Neuronal stem cell (in vitro differentiated cells): ENCODE results near the gene PTPRT.

Experiments
- DNase-seq: peaks from one replicate; pipeline ENCODE4 v3.0.0-alpha.2; 2013; ENCODE audit warnings: low spot score
- H2AFZ ChIP-seq: one replicate; pipeline ENCODE4 v1.6.1; 2013; ENCODE audit warnings: mild to moderate bottlenecking, low read length, inconsistent platforms
- H2AK5ac ChIP-seq: 2 replicates; pipeline ENCODE4 v1.6.1; 2013; ENCODE audit warnings: low read depth, mild to moderate bottlenecking, inconsistent platforms, low read length, moderate library complexity, mixed read lengths
- H2BK120ac ChIP-seq: 2 replicates; pipeline ENCODE4 v1.6.1; 2013; ENCODE audit warnings: low read depth, mild to moderate bottlenecking, inconsistent platforms, low read length, moderate library complexity, mixed read lengths
- H2BK12ac ChIP-seq: one replicate; pipeline ENCODE4 v1.6.1; 2013; ENCODE audit warnings: low read length, inconsistent platforms
- H2BK15ac ChIP-seq: 2 replicates; pipeline ENCODE4 v1.6.1; 2013; ENCODE audit warnings: mild to moderate bottlenecking, low read length, inconsistent platforms, mixed read lengths
- H2BK5ac ChIP-seq: one replicate; pipeline ENCODE4 v1.6.1; 2013; ENCODE audit warnings: inconsistent platforms, mild to moderate bottlenecking, low read length, moderate library complexity
- H3K14ac ChIP-seq: one replicate; pipeline ENCODE4 v1.6.1; 2013; ENCODE audit warnings: low read length, inconsistent platforms
- H3K18ac ChIP-seq: 2 replicates; pipeline ENCODE4 v1.6.1; 2013; ENCODE audit warnings: low read length, inconsistent platforms
- H3K23ac ChIP-seq: 2 replicates; pipeline ENCODE4 v1.6.1; 2013; ENCODE audit warnings: low read depth, mild to moderate bottlenecking, mixed read lengths, low read length, inconsistent platforms; ENCODE audit not compliant: poor library complexity
- H3K27ac ChIP-seq: replicated peaks from 3 replicates; pipeline ENCODE4 v1.5.1; 2013; ENCODE audit warnings: low read length, inconsistent platforms
- H3K27me3 ChIP-seq, 3 experiments: 2 replicates each; pipeline ENCODE4 v1.6.1; 2013; ENCODE audit warnings: low read length in 3 of 3, mild to moderate bottlenecking in 2 of 3, inconsistent platforms in 1 of 3, low read depth in 1 of 3, mixed read lengths in 1 of 3, moderate library complexity in 1 of 3; ENCODE audit not compliant: control insufficient read depth in 3 of 3, insufficient read depth in 3 of 3
- H3K36me3 ChIP-seq, 2 donors: replicated peaks in 1 of 2; 2 replicates each; pipeline ENCODE4 v1.6.1; 2013; ENCODE audit warnings: low read length in 2 of 2; ENCODE audit not compliant: control insufficient read depth in 2 of 2, insufficient read depth in 2 of 2
- H3K4ac ChIP-seq: 2 replicates; pipeline ENCODE4 v1.6.1; 2013; ENCODE audit warnings: inconsistent platforms, mild to moderate bottlenecking, low read length, moderate library complexity
- H3K4me1 ChIP-seq, 2 donors: 1 replicate in 1 of 2; 2 replicates in 1 of 2; pipeline ENCODE4 v1.6.1; 2013; ENCODE audit warnings: low read length in 2 of 2, low read depth in 1 of 2; ENCODE audit not compliant: control insufficient read depth in 2 of 2, insufficient read depth in 1 of 2
- H3K4me2 ChIP-seq: one replicate; pipeline ENCODE4 v1.6.1; 2013; ENCODE audit warnings: mild to moderate bottlenecking, low read length, inconsistent platforms; ENCODE audit not compliant: insufficient read depth, poor library complexity, severe bottlenecking
- H3K4me3 ChIP-seq, 2 donors: 2 replicates each; pipeline ENCODE4 v1.5.1; 2013; ENCODE audit warnings: low read length in 2 of 2, mild to moderate bottlenecking in 2 of 2, inconsistent platforms in 1 of 2, moderate library complexity in 1 of 2
- H3K79me1 ChIP-seq: one replicate; pipeline ENCODE4 v1.6.1; 2013; ENCODE audit warnings: low read depth, mild to moderate bottlenecking, inconsistent platforms, low read length, moderate library complexity
- H3K9ac ChIP-seq: one replicate; pipeline ENCODE4 v1.6.1; 2013; ENCODE audit warnings: mild to moderate bottlenecking, low read depth, low read length, inconsistent platforms; ENCODE audit not compliant: poor library complexity
- H3K9me3 ChIP-seq, 2 donors: replicated peaks in 1 of 2; 2 replicates each; pipeline versions ENCODE3 to v1.6.1; 2013; ENCODE audit warnings: low read length in 2 of 2, mild to moderate bottlenecking in 2 of 2, inconsistent platforms in 1 of 2, low read depth in 1 of 2, mixed read lengths in 1 of 2, moderate library complexity in 1 of 2; ENCODE audit not compliant: control insufficient read depth in 2 of 2, insufficient read depth in 1 of 2
- H4K8ac ChIP-seq: one replicate; pipeline ENCODE4 v1.6.1; 2013; ENCODE audit warnings: low read depth, mild to moderate bottlenecking, inconsistent platforms, low read length, moderate library complexity
- H4K91ac ChIP-seq: one replicate; pipeline ENCODE4 v1.6.1; 2013; ENCODE audit warnings: low read length, low read depth, mild to moderate bottlenecking, inconsistent platforms; ENCODE audit not compliant: poor library complexity
- WGBS, 2 donors: extraction: QIAGEN DNeasy Blood & Tissue Kit; methylation state at CpG; one replicate each; pipeline ENCODE4 v1.1.7; 2013; ENCODE audit warnings: missing lambda C conversion rate in 2 of 2, mixed read lengths in 1 of 2; ENCODE audit not compliant: insufficient read length in 2 of 2, insufficient replicate concordance in 1 of 2; ENCODE audit errors: extremely low coverage in 2 of 2; 5-methylcytosine and 5-hydroxymethylcytosine counted together

PTPRT gene

GRCh38 chr20:43066125-43066524 is 123.6 kb downstream of the PTPRT start:
- WGBS, 2 donors, result no CpG with 5 or more reads among the region's 6 CpGs

GRCh38 chr20:43065299-43065698 is 124.4 kb downstream of the PTPRT start:
- Histone ChIP-seq H3K18ac (no peak overlapping the region), H2BK5ac (no peak overlapping the region), H3K23ac (no peak overlapping the region), H3K79me1 (no peaks in the 10 kb centered on the region), H3K27me3 (peaks cover 0 to 2% (median 0%) of the 10 kb centered on the region in 3 experiments), H3K9me3 (peaks cover 0 to 2% of the 10 kb centered on the region in 2 donors), H2AFZ (no peak overlapping the region), H3K4me3 (no peak overlapping the region), H2BK120ac (no peak overlapping the region), H3K36me3 (no peaks in the 10 kb centered on the region), H2AK5ac (no peak overlapping the region), H3K4ac (no peak overlapping the region), H3K4me2 (no peak overlapping the region), H3K9ac (no peak overlapping the region), H3K4me1 (no peaks in the 10 kb centered on the region), H3K27ac (no peak overlapping the region), H4K8ac (no peak overlapping the region), H4K91ac (no peak overlapping the region), H2BK15ac (no peak overlapping the region), H3K14ac (no peak overlapping the region), H2BK12ac (no peak overlapping the region)
- no peak for DNase-seq

More at GRCh38 chr20:43066125-43066524, 123.6 kb downstream of the PTPRT start:
- Histone ChIP-seq H3K18ac (no peak overlapping the region), H3K36me3 (no peaks in the 10 kb centered on the region), H4K8ac (no peak overlapping the region), H2BK12ac (no peak overlapping the region), H3K14ac (no peak overlapping the region), H2AFZ (no peak overlapping the region), H3K4me2 (no peak overlapping the region), H4K91ac (no peak overlapping the region), H2BK15ac (no peak overlapping the region), H2BK120ac (no peak overlapping the region), H3K23ac (no peak overlapping the region), H2AK5ac (no peak overlapping the region), H3K27me3 (peaks cover 0 to 2% (median 0%) of the 10 kb centered on the region in 3 experiments), H3K4ac (no peak overlapping the region), H3K79me1 (no peaks in the 10 kb centered on the region), H3K27ac (no peak overlapping the region), H3K4me3 (no peak overlapping the region), H2BK5ac (no peak overlapping the region), H3K9me3 (peaks cover 0 to 2% of the 10 kb centered on the region in 2 donors), H3K9ac (no peak overlapping the region), H3K4me1 (no peaks in the 10 kb centered on the region)
- no peak for DNase-seq

- Histone ChIP-seq H3K4me3 (no peak overlapping the region), H2BK120ac (no peak overlapping the region), H3K27ac (no peak overlapping the region), H3K4ac (no peak overlapping the region), H4K8ac (no peak overlapping the region), H2BK5ac (no peak overlapping the region), H2AFZ (no peak overlapping the region), H3K23ac (no peak overlapping the region), H3K4me2 (no peak overlapping the region), H3K9me3 (no peaks in the 10 kb centered on the region), H3K79me1 (no peaks in the 10 kb centered on the region), H2AK5ac (no peak overlapping the region), H3K27me3 (no peaks in the 10 kb centered on the region), H4K91ac (no peak overlapping the region), H3K4me1 (no peaks in the 10 kb centered on the region), H2BK15ac (no peak overlapping the region), H2BK12ac (no peak overlapping the region), H3K36me3 (no peaks in the 10 kb centered on the region), H3K14ac (no peak overlapping the region), H3K18ac (no peak overlapping the region), H3K9ac (no peak overlapping the region)
- no peak for DNase-seq
- no CpG with 5 or more reads among the region's 1 CpG for WGBS, 2 donors
Observed at GRCh38 chr20:43058077-43058476, 131.6 kb downstream of the PTPRT start.

GRCh38 chr20:43057317-43057716 is 132.4 kb downstream of the PTPRT start:
- H3K23ac ChIP-seq, result no peak overlapping the region
- H3K9ac ChIP-seq, result no peak overlapping the region
- no peak overlapping the region for H3K4me2 ChIP-seq
- H2AFZ ChIP-seq, result no peak overlapping the region
- H2BK5ac ChIP-seq, result no peak overlapping the region
- no peaks in the 10 kb centered on the region for H3K36me3 ChIP-seq
- no peak overlapping the region for H2BK15ac ChIP-seq
- no peak overlapping the region for H4K8ac ChIP-seq
- no peak overlapping the region for H2BK12ac ChIP-seq
- no peaks in the 10 kb centered on the region for H3K79me1 ChIP-seq
- no peak overlapping the region for H3K4ac ChIP-seq
- no peak overlapping the region for H2AK5ac ChIP-seq
- H3K27me3 ChIP-seq, result no peaks in the 10 kb centered on the region
- H3K9me3 ChIP-seq, result no peaks in the 10 kb centered on the region
- no peak overlapping the region for H2BK120ac ChIP-seq
- H3K14ac ChIP-seq, result no peak overlapping the region
- DNase-seq, result no peak
- no peak overlapping the region for H3K18ac ChIP-seq
- no peaks in the 10 kb centered on the region for H3K4me1 ChIP-seq
- H3K27ac ChIP-seq, result no peak overlapping the region
- H3K4me3 ChIP-seq, result no peak overlapping the region
- no peak overlapping the region for H4K91ac ChIP-seq
